Sigmoid colon (tissue), 4 donors: Measurements from ENCODE around the gene KCNN1.

Source experiments
- CTCF ChIP-seq, 4 experiments: fragments of 450-650 bp in 3 of 4; fragments of 200-600 bp in 1 of 4; IDR thresholded peaks; one replicate each; pipeline ENCODE4 v1.5.1; 2016 to 2019; ENCODE audit warnings: antibody characterized with exemption in 4 of 4, mild to moderate bottlenecking in 3 of 4, moderate library complexity in 2 of 4
- EP300 ChIP-seq, 4 donors: sonication (generic); formaldehyde crosslinking; IDR thresholded peaks; one replicate each; pipeline ENCODE4 v1.6.1; 2017; ENCODE audit warnings: antibody characterized with exemption in 4 of 4
- POLR2A ChIP-seq, 2 donors: fragments of 450-650 bp; IDR thresholded peaks; one replicate each; pipeline ENCODE4 v1.6.1; 2016; ENCODE audit warnings: antibody characterized with exemption in 2 of 2, mild to moderate bottlenecking in 2 of 2, moderate library complexity in 2 of 2
- POLR2AphosphoS5 ChIP-seq, 4 donors: sonication (generic); formaldehyde crosslinking; IDR thresholded peaks; one replicate each; pipeline ENCODE4 v1.6.1; 2017; ENCODE audit warnings: antibody characterized with exemption in 4 of 4

- no peak for TF ChIP-seq POLR2A (IDR thresholded peaks at IDR 0.05)
- no peak for TF ChIP-seq POLR2AphosphoS5 (IDR thresholded peaks at IDR 0.05)
- no peak for TF ChIP-seq CTCF (IDR thresholded peaks at IDR 0.05)
- TF ChIP-seq EP300 (IDR thresholded peaks at IDR 0.05), result no peak
Observed at GRCh38 chr19:17974551-17974950, 7.6 kb downstream of the KCNN1 start.
